NCI-H1417 (cell line): ENCODE measurements around the gene DOCK3.
A peak's percentile ranks its signal among the peaks of the same experiment; 100 is the strongest.

Experiments
- DNase-seq, 3 experiments: peaks; one replicate each; lab custom pipeline; 2025; lab: John Stamatoyannopoulos, UW

Gene DOCK3, protein sequence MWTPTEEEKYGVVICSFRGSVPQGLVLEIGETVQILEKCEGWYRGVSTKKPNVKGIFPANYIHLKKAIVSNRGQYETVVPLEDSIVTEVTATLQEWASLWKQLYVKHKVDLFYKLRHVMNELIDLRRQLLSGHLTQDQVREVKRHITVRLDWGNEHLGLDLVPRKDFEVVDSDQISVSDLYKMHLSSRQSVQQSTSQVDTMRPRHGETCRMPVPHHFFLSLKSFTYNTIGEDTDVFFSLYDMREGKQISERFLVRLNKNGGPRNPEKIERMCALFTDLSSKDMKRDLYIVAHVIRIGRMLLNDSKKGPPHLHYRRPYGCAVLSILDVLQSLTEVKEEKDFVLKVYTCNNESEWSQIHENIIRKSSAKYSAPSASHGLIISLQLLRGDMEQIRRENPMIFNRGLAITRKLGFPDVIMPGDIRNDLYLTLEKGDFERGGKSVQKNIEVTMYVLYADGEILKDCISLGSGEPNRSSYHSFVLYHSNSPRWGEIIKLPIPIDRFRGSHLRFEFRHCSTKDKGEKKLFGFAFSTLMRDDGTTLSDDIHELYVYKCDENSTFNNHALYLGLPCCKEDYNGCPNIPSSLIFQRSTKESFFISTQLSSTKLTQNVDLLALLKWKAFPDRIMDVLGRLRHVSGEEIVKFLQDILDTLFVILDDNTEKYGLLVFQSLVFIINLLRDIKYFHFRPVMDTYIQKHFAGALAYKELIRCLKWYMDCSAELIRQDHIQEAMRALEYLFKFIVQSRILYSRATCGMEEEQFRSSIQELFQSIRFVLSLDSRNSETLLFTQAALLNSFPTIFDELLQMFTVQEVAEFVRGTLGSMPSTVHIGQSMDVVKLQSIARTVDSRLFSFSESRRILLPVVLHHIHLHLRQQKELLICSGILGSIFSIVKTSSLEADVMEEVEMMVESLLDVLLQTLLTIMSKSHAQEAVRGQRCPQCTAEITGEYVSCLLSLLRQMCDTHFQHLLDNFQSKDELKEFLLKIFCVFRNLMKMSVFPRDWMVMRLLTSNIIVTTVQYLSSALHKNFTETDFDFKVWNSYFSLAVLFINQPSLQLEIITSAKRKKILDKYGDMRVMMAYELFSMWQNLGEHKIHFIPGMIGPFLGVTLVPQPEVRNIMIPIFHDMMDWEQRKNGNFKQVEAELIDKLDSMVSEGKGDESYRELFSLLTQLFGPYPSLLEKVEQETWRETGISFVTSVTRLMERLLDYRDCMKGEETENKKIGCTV (N-terminal part only)

GRCh38 chr3:50674349-50675178 is at the start of gene DOCK3:
DOCK3 (plus strand) TSS chr3:50674927; CDS start chr3:50675264, 337 bp downstream.
- DNase-seq, result peak; percentile 59 to 80 (median 71)

GRCh38 chr3:50625231-50626182 is 49.2 kb upstream of the DOCK3 start:
- DNase-seq, result no peak

DNA sequence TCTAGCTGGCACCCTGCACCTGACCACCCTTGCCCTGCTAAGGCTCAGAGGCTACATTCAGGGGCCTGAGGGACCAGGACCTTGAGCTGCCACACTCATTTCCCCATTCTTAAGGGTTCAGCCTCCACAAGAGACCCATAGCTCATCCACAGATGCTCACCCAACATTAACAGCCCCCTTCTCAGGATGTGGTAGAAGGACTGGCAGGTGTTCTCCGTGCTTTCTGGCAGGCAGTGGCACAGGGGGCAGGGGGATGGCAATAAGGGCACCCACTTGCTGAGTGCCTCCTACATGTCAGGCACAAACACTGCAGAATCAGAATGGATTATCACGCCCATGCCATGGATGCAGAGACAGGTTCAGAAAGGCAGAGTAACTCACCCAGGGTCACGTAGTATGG is 48.3 kb upstream of the DOCK3 start:
- no peak for DNase-seq

DNA sequence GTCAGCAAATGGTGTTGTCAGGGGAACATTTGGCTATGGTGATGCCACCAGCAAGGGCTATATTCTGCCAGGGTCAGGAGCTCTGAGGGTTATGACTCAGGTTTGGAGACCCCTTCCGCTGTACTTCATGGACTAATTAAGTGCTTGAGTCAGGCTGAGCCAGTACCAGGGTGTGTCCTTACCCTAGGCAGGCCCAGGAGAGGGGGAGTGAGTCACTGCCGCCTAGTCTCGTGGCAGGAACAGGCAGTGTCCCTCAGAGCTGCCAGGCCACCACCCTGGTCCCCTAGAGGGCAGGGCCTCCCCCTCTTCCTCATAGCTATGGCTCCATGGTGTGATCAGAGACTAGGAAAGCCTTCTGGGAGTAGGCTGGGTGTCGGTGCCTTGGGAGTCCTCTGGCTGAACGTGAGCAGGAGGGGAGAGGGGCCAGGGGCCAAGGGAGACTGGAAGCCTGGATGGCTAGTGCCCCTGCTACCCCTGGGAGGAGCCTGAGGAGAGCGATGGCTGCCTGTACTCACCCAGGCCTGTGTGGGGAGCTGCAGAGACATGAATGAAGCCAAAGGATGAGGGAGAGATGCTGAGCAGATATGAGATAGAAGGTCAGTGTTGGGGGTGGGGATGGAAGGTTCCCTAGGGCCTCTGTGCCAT is 47.2 kb upstream of the DOCK3 start:
- DNase-seq, result peak in 1 of 3 experiments; percentile 5

DNA sequence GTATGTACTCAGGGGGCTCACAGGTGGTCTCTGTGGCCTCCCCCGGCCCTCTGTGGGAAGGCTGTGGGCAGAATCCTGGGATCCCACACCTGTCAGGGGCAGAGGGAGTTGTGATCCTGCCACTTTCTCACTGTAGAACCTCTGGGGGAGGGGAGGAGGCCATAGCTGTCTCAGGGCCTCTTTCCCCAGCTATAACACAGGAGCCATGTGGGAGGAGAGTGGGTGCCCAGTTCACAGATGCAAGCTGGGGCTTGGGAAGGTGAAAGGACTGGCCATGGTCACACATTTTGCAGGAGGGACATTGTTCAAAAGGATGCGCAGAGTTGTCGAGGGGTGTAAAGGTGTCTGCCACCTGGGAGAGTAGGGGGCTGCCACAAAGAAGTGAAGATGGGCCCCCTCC is 46.1 kb upstream of the DOCK3 start:
- DNase-seq, result no peak

DNA sequence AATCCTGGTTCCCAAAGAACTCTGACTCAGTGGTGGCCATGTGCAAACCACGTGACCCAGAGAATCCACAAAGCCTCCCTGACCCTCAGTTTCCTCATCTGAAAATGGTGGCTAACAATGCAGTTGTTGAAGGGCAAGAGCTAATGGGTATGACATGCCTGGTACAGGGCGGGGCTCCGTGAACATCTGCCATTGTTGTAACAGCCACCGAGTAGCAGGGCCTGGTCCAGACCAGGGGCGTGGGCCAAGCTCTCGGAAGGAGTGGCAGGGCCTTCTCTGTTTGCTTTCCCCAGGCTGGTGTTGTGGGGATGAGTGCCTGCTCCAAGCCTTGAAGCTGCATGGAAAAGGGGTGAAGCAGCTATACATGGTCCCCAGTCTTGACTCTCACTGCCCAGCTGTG is 44.3 kb upstream of the DOCK3 start:
- no peak for DNase-seq

DNA sequence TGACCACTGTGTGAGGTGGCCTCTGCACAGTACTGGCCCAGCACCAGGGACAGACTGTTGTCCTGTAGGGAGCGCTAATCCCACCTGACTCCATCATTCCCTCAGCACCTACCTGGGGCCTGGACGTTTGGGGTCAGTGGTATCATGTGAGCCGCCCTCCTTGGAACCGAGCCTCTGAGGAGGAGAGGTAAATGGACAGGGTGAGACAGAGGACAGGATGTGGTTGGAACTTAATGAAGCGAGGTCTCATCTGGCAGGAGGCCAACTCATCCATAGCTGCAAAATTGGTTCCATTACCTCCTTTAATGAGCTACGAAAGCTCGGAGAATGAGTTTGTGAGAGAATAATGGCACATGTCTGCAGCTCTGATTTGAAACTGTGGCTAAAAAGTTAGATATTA is 43.9 kb upstream of the DOCK3 start:
- DNase-seq, result peak; percentile 52 to 81 (median 53)

GRCh38 chr3:50632450-50632849 is 42.3 kb upstream of the DOCK3 start:
- DNase-seq, result no peak

DNA sequence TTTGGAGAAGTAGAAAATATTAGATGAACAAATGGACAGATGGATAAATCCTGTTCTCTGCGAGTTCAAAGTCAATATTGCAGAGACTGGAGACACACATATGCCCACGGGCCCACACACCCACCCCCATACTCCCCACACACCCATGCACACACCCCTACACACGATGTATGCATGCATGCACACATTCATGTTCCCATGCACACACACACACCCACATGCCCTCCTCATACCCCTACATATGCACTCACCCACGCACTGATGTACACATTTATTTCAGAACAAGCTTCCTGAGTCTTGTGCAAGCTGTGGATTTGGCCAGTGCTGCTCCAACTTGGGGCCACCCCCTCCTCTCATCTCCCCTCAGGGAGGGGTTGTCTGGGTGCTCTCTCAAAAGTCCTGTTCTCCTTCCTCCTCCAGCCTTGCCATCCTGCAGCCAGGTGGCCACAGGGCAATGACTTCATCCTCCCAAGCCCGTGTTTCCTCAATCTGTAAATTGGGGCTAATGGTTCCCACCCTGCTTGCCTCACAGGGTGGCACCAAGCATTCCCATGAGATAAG is 41.4 kb upstream of the DOCK3 start:
- no peak for DNase-seq

- DNase-seq, result no peak
These were observed 39.7 kb upstream of the DOCK3 start for GRCh38 chr3:50635066-50635465.

DNA sequence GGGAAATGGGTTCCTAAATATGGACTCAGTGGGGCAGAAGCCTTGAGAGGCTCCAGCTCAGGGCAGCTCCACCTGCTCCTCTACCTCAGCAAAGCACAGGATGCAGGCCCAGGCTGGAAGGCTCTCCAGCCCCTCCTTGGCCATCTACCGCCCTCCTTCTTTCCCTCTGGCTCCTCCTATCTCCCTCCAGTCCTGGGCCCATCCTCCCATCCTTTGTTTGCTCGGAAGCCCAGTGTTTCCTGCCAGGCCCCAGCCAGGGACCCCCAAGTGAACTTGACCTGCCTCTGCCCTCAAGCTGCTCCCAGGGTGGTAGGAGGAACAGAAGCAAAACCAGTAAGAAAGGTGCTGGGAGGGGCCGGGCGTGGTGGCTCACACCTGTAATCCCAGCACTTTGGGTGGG is 37.7 kb upstream of the DOCK3 start:
- DNase-seq, result no peak

DNA sequence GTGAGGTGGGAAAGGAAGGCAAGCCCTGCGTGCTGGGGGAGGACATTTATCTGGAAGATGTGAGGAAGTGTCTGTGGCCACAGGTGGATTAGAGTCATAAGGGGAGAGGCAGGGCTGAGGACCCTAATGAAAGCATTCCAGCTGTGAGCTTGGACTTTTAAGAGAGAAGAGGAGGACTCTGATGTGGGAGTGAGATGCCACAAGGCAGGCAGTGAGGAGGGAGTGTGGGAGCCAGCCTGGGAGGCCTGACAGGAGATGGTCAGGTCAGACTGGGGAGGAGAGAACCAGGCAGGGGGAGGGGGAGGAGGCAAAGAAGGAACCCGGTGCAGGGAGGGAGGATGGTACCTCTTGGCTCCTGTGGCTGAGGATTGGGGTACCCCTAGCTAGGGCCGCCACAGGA is 36.8 kb upstream of the DOCK3 start:
- DNase-seq, result no peak

DNA sequence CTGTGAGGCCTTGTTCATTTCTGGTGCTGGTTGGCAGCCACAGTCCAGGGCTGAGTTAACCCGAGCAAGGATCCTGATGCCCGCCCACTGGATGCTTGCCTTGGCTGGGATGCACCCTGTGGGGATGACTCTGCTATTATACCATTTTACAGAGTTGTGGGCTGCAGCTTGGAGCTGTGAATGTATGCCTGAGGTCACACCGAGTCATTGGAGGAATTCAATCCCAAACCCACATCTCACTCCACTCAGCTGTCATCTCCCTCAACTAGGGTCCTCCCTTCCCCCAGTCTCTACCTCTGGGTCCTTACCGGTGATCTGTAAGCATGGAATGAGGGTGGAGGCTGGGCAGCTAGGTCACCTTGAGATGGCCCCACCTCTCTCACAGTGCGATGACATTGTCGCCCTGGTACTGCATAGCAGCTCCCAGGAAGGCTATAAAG is 35.7 kb upstream of the DOCK3 start:
- DNase-seq, result no peak

GRCh38 chr3:50642382-50642781 is 32.3 kb upstream of the DOCK3 start:
- DNase-seq, result no peak

- no peak for DNase-seq
These were observed 30.2 kb upstream of the DOCK3 start for GRCh38 chr3:50644561-50644960.

- no peak for DNase-seq
These were observed 29.3 kb upstream of the DOCK3 start for GRCh38 chr3:50645378-50645777.

DNA sequence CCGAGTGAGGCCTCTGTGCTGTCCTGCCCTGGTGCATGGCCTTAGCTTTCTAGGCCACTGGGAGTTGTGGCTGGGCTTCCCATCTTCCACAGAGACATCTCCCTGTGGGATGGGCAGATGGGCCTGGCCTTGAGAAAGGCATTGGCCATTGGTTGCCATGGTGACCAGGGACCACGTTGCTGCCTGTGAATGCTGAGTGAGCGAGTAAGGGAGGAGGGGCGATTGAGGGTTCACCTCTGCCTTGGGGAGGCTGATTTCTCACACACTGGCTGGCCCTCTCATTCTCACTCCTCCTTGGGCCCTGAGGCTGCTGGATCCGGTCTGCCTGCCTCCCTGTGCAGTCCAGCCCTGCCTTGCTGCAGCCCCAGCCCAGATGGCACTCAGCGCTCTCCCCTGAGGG is 26.4 kb upstream of the DOCK3 start:
- DNase-seq, result peak in 1 of 3 experiments; percentile 30

GRCh38 chr3:50648944-50649343 is 25.8 kb upstream of the DOCK3 start:
- DNase-seq, result no peak

DNA sequence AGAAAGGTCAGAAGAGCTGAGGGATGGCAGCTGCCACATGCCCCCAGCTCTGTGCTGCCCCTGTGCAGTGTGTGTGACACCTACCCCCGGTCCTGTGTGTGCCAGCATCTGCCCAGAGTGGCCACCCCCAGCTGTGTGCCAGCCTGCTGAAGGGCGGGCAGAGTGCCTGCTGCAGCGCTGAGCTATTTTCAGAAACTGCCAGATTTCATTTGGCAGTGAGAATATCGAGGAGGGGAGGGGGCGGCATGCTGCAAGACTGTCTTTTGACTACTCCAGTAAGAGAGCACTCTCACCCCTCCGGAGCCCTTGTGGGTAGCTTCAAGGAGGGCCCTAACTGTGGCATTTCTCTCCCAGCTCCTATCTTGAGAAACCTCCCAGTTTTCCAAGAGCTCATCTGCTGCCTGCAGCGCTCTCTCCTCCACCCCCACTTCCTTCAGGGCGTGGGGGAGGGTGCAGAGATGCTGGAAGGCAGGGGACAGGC is 25.2 kb upstream of the DOCK3 start:
- peak in 1 of 3 experiments; percentile 15 for DNase-seq
